LNCaP clone FGC (cell line): ENCODE data around the gene LILRB5.
"Not testable (repeated sequence)": the region's sequence is repeated elsewhere in the genome, so short reads cannot be mapped to it uniquely, and the experiment has no call there.

Experiments
- DNase-seq: peaks from one replicate; pipeline ENCODE4 v3.0.0-alpha.2; 2011; ENCODE audit warnings: low read depth
- H3K4me3 ChIP-seq: 2 replicates; pipeline ENCODE4 v1.5.1; 2011; ENCODE audit warnings: mild to moderate bottlenecking, low read depth, low read length, control low read depth
- TF ChIP-seq, protein P1 (sequence below): IDR thresholded peaks from 2 replicates; pipeline ENCODE4 v1.5.1; 2012; ENCODE audit warnings: mild to moderate bottlenecking; ENCODE audit not compliant: control insufficient read depth, insufficient read depth; ENCODE audit errors: extremely low read depth

Gene LILRB5

DNA sequence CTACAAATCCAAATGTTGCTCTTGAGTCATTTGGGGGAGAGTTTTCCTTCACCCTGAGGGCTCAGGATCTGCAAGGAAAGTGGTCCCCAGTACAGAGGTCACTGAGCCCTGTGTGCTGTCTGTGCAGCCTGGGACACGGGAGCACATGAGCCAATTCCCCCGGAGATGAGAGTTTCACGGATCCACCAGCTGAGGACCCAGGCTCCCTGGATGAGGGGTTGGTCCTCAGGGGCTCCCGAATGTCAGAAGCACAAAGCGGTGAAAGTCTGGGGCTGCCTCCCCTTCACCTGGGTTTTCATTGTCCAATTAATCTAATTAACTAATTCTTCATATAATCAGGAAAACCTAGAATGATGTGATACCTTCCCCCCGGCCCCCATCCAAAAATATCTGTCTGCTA, 37.5 kb upstream of the LILRB5 start:
- TF ChIP-seq, protein P1, sequence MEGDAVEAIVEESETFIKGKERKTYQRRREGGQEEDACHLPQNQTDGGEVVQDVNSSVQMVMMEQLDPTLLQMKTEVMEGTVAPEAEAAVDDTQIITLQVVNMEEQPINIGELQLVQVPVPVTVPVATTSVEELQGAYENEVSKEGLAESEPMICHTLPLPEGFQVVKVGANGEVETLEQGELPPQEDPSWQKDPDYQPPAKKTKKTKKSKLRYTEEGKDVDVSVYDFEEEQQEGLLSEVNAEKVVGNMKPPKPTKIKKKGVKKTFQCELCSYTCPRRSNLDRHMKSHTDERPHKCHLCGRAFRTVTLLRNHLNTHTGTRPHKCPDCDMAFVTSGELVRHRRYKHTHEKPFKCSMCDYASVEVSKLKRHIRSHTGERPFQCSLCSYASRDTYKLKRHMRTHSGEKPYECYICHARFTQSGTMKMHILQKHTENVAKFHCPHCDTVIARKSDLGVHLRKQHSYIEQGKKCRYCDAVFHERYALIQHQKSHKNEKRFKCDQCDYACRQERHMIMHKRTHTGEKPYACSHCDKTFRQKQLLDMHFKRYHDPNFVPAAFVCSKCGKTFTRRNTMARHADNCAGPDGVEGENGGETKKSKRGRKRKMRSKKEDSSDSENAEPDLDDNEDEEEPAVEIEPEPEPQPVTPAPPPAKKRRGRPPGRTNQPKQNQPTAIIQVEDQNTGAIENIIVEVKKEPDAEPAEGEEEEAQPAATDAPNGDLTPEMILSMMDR: no peak
- H3K4me3 ChIP-seq: no peak overlapping the region
- DNase-seq: no peak

DNA sequence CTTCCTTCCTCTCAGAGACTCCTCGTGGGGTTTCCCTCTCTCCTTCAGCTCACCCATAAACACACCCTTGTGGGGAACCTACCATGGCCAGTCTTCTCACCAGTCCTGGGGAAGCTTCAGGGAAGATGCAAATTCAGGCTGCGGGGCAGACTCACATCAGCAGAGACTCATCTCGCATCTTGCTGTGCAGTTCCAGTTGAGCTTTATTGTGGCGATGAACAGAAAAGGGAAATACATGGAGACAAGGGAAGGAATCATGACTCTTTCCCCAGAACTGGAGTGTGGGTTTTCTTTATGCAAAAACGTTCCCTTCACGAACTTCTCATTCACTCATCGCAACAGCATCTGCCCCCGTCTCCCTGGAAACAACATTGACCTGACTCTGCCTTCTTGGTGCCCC, 32.1 kb upstream of the LILRB5 start:
- H3K4me3 ChIP-seq, DNase-seq: not testable (repeated sequence)

DNA sequence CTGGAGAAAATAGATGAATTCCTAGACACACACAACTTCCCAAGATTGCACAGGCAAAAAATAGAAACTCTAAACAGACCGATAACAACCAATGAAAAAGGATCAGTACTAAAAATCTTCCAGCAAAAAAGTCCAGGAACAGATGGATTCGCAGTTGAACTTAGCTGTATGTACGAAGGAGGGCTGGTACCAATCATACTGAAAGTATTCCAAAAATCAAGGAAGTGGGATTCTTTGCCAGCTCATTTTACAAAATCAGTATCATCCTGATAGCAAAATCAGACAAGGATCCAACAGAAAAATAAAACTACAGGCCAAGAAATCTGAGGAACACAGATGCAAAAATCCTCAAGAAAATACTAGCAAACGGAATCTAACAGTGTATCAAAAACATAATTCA, 30.4 kb upstream of the LILRB5 start:
- TF ChIP-seq, protein P1: no peak
- DNase-seq: no peak
- no peak overlapping the region for H3K4me3 ChIP-seq

DNA sequence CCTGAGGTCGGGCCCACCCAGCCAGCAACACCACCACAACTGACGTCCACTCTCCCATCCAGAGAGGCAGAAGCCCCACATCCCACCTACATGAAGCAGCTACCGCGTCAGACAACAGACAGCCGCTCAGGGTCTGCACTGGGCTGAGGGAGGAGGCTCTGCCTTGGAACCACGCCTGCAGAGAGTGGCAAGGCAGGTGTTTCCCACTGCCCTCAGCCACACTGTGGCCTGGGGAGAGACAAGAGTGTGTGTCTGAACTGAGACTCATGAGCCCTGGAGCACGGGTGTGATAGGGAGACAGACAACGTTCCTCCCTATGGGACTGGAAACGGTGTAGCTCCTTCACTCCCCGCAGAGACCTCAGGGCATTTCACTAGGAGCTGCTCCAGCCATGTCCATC, 29.2 kb upstream of the LILRB5 start:
- DNase-seq, H3K4me3 ChIP-seq: not testable (repeated sequence)

DNA sequence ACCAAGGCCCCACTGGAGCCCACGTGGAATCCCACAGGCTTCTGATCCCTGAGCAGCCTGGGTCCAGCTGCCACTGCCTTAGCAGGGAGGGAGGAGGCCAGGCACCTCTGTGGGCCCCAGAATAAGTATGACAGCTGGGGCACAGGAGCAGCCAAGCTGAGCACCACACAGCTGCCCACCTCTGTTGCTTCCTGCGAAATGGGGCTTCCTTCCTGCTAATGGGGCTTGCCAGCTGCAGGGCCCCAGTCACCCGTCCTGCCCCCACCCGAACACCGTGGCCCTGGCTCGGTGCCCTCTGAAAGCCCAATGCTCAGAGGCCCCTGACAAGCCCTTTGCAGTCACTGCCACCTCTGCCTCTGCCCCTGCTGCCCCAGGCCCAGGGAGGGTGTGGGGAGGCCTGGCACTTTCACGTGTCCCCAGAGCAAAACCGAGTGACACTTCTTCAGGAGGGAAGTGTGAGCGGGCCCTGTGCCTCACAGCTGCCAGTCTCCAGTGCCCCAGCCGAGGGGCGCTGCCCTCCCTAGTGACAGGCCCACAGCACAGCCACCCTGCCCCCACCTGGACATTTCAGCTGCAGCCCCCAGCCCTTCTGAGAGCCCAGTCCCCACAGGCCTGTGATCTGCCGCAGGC, 28.5 kb upstream of the LILRB5 start:
- H3K4me3 ChIP-seq, DNase-seq: not testable (repeated sequence)

DNA sequence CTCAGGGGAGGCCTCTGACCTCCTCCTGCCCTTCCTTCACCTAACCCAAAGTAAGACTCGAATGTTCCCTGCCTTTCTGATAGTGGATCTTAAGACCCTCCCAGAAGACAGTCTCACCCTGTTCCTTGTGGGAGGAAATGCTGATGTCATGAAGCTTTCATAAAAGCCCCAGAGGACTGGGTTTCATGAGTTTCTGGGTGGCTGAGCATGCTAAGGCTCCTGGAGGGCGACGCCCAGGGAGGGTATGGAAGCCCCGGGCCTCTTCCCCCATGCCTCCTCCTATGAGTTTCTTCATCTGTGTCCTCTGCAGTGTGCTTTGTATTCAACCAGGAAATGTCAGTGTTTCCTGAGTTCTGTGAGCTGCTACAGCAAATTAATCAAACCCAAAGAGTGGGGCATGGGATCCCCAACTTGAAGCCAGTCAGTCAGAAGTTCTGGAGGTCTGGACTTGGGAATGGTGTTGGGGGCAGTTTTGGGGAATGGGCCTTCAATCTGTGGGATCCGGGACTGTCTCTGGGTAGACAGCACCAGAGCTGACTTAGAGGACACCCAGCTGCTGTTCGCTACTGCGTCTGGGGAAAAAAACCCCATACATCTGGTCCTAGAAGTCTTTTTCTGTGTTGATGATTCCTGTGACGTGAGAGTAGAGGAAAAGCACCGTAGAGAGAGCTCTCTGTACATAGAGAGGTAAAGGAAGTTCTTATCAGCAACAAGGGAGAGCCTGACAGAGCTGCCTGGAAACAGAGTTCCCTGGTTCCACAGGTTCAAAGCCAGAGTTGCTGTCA, 25.8 kb upstream of the LILRB5 start:
- no peak for DNase-seq
- no peak overlapping the region for H3K4me3 ChIP-seq
- TF ChIP-seq, protein P1: no peak

DNA sequence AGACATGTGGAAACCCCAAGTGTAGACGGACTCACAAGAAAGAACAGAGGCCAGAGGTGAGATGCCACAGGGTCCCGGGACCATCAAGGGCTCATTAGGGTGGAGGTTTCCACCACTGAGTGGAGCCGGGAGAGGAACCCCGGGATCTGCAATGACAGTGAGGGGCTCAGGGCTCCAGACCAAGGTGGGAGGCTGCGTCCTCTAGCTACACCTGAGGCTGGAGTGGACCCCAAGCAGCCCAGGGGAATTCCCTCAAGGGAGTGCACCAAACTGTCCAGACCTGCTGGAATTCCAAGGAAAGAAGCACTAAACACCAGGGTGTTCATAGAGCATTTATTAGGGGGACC, 24.6 kb upstream of the LILRB5 start:
- not testable (repeated sequence) for H3K4me3 ChIP-seq, DNase-seq

DNA sequence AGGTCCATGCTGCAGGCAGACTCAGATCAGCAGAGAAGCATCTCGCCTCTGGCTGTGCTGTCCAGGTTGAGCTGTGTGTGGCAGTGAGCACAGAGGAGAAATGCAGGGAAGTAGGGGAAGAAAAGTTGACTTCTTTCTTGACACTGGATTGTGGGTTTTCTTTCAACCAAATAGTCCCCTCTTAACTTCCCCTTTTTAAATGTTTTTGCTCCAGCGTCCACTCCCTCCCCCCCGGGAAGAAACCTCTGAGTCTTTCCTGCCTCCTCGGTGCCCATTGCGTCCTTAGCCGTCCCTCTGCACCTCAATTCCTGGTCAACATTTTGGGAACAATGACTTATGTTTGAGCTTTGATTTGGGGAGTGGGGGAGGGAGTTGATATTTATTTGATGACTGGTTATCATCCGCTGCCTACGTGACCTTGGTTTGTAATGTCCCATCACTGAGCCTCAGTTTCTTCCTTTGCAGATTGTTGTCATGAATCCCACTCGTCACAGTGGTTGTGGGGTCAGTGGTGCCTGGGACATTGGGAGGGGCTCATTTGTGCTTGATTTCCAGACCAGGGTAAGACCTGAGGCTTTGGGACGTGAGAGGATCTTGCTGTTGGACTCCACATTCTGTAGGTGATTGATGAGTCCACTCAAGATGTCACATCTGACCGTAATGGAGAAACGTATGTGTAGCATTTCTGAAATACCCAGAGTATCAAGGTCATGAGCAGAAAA, 24.1 kb upstream of the LILRB5 start, which contains the start of gene LILRB2:
TSS of gene LILRB2 (minus strand) at position 104 of the 722 bp plus-strand sequence. CDS start 614 bp downstream, outside the sequence.
- TF ChIP-seq, protein P1: no peak
- DNase-seq: no peak
- no peak within 1 kb of the TSS for H3K4me3 ChIP-seq

DNA sequence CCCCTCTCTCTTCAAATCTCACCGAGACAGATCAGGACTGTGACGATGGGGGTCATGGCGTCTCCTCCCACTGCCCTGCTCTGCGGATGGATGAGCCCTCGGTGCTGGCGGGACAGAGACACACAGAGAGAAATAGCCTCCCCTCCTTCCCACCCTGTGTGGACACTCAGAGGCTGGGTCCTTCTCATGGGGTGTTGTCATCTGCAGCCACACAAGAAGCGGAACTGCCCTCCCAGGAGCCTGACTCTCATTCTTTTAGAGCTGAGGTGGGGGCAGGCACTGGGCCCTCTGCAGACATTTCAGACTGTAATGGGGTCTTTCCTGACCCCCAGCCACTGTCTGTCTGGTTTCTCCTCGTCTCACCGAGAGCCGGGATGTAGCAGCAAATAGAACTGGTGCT, 23.4 kb upstream of the LILRB5 start:
- H3K4me3 ChIP-seq, DNase-seq: not testable (repeated sequence)

DNA sequence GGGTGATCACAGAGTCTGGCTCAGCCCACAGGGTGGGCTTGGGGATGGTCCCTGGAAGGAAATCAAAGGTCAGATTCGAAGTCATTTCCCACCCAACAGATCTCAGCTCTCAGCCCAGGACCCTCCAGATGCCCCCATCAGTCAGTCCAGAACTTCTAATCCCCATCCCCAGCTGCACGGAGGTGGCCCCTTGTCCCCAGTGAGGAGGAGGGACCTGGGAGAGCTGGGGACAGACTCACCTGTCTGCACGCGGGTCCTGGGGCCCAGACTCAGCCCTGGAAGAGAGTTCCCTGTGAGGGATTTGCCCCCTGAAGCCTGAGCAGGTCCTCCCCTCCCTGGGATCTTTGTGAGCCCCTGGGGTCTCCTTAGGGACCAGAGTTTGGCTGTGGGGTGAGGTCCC, 23.0 kb upstream of the LILRB5 start:
- DNase-seq, H3K4me3 ChIP-seq: not testable (repeated sequence)
